H9 (cell line): ENCODE data around the gene CYP27B1. TPM values are rescaled to one million over a fixed set of nuclear protein-coding genes. Genes with fewer than 3 reads are reported as not detected.

Experiments used
- DNase-seq: peaks from one replicate; pipeline ENCODE4 v3.0.0-alpha.2; 2017
- H2AFZ ChIP-seq: one replicate; pipeline ENCODE4 v1.6.1; 2013; ENCODE audit warnings: mild to moderate bottlenecking, low read length, control low read depth, moderate library complexity
- H2AK5ac ChIP-seq: 2 replicates; pipeline ENCODE4 v1.6.1; 2013; ENCODE audit warnings: low read length, control low read depth, mixed read lengths; ENCODE audit not compliant: insufficient read length
- H2BK120ac ChIP-seq: one replicate; pipeline ENCODE4 v1.6.1; 2013; ENCODE audit warnings: low read depth, mild to moderate bottlenecking, low read length, control low read depth, inconsistent platforms; ENCODE audit not compliant: poor library complexity, severe bottlenecking
- H2BK12ac ChIP-seq: 2 replicates; pipeline ENCODE4 v1.6.1; 2013; ENCODE audit warnings: low read length, control low read depth, mixed read lengths, low read depth; ENCODE audit not compliant: insufficient read length
- H2BK15ac ChIP-seq: 2 replicates; pipeline ENCODE4 v1.6.1; 2013; ENCODE audit warnings: low read depth, low read length, control low read depth
- H2BK20ac ChIP-seq: one replicate; pipeline ENCODE4 v1.6.1; 2013; ENCODE audit warnings: low read depth, mild to moderate bottlenecking, low read length, control low read depth, inconsistent platforms; ENCODE audit not compliant: poor library complexity, severe bottlenecking
- H2BK5ac ChIP-seq: 2 replicates; pipeline ENCODE4 v1.6.1; 2013; ENCODE audit warnings: low read length, control low read depth, mixed read lengths; ENCODE audit not compliant: insufficient read length
- H3K14ac ChIP-seq: 2 replicates; pipeline ENCODE4 v1.6.1; 2013; ENCODE audit warnings: low read length, control low read depth; ENCODE audit not compliant: insufficient read depth
- H3K18ac ChIP-seq: 2 replicates; pipeline ENCODE4 v1.6.1; 2013; ENCODE audit warnings: low read depth, mild to moderate bottlenecking, mixed read lengths, low read length, control low read depth; ENCODE audit not compliant: insufficient read length
- H3K23ac ChIP-seq: 2 replicates; pipeline ENCODE4 v1.6.1; 2013; ENCODE audit warnings: low read length, control low read depth, mixed read lengths, low read depth; ENCODE audit not compliant: insufficient read length
- H3K23me2 ChIP-seq: 2 replicates; pipeline ENCODE4 v1.6.1; 2013; ENCODE audit warnings: low read depth, mild to moderate bottlenecking, mixed read lengths, low read length, control low read depth; ENCODE audit not compliant: insufficient read length, poor library complexity, severe bottlenecking
- H3K27ac ChIP-seq: 2 replicates; pipeline ENCODE4 v1.5.1; 2013; ENCODE audit warnings: low read length, control low read depth, mixed read lengths, low read depth; ENCODE audit not compliant: insufficient read length
- H3K27me3 ChIP-seq: 2 replicates; pipeline ENCODE4 v1.6.1; 2013; ENCODE audit warnings: low read length, control low read depth, inconsistent platforms; ENCODE audit not compliant: insufficient read depth
- H3K4ac ChIP-seq: 2 replicates; pipeline ENCODE4 v1.6.1; 2013; ENCODE audit warnings: low read depth, mild to moderate bottlenecking, control low read depth, inconsistent platforms, low read length, moderate library complexity
- H3K4me1 ChIP-seq: 2 replicates; pipeline ENCODE4 v1.6.1; 2013; ENCODE audit warnings: low read length, control low read depth, inconsistent platforms; ENCODE audit not compliant: insufficient read depth
- H3K4me2 ChIP-seq: 2 replicates; pipeline ENCODE4 v1.6.1; 2013; ENCODE audit warnings: low read length, control low read depth, mixed read lengths; ENCODE audit not compliant: insufficient read length, insufficient read depth
- H3K56ac ChIP-seq: 2 replicates; pipeline ENCODE4 v1.6.1; 2013; ENCODE audit warnings: low read depth, mild to moderate bottlenecking, mixed read lengths, low read length, control low read depth; ENCODE audit not compliant: insufficient read length
- H3K79me1 ChIP-seq: 2 replicates; pipeline ENCODE4 v1.6.1; 2013; ENCODE audit warnings: low read depth, mild to moderate bottlenecking, moderate library complexity, low read length, control low read depth, inconsistent platforms; ENCODE audit not compliant: insufficient read depth, poor library complexity, severe bottlenecking
- H3K79me2 ChIP-seq: 2 replicates; pipeline ENCODE4 v1.6.1; 2013; ENCODE audit warnings: low read length, control low read depth, inconsistent platforms; ENCODE audit not compliant: insufficient read depth
- H3K9ac ChIP-seq: 2 replicates; pipeline ENCODE4 v1.6.1; 2013; ENCODE audit warnings: low read length, control low read depth, mixed read lengths; ENCODE audit not compliant: insufficient read length; ENCODE audit errors: extremely low read depth
- H3K9me3 ChIP-seq: one replicate; pipeline ENCODE4 v1.6.1; 2013; ENCODE audit warnings: low read depth, low read length, inconsistent platforms; ENCODE audit not compliant: control insufficient read depth
- H3T11ph ChIP-seq: one replicate; pipeline ENCODE4 v1.6.1; 2013; ENCODE audit warnings: mild to moderate bottlenecking, low read length, control low read depth, inconsistent platforms
- H4K20me1 ChIP-seq: one replicate; pipeline ENCODE4 v1.6.1; 2013; ENCODE audit not compliant: control insufficient read depth, insufficient read length, insufficient read depth
- H4K5ac ChIP-seq: 2 replicates; pipeline ENCODE4 v1.6.1; 2013; ENCODE audit warnings: low read depth, mild to moderate bottlenecking, mixed read lengths, low read length, control low read depth; ENCODE audit not compliant: insufficient read length
- H4K8ac ChIP-seq: replicated peaks from 2 replicates; pipeline ENCODE4 v1.6.1; 2013; ENCODE audit warnings: low read length, control low read depth, mixed read lengths, low read depth; ENCODE audit not compliant: insufficient read length
- H4K91ac ChIP-seq: 2 replicates; pipeline ENCODE4 v1.6.1; 2013; ENCODE audit warnings: low read depth, mild to moderate bottlenecking, moderate library complexity, mixed read lengths, low read length, control low read depth; ENCODE audit not compliant: insufficient read length
- H3K27ac Mint-ChIP-seq, 3 experiments: 2 replicates in 2 of 3; 3 replicates in 1 of 3; pipeline ENCODE4 v1.8.0; 2020 to 2021; ENCODE audit warnings: mixed read lengths in 3 of 3, mild to moderate bottlenecking in 1 of 3, moderate library complexity in 1 of 3
- H3K27me3 Mint-ChIP-seq: 2 replicates; pipeline ENCODE4 v1.8.0; 2021; ENCODE audit warnings: low read depth, mild to moderate bottlenecking, moderate library complexity, mixed read lengths
- H3K36me3 Mint-ChIP-seq, 3 experiments: 2 replicates in 2 of 3; 3 replicates in 1 of 3; pipeline ENCODE4 v1.8.0; 2020 to 2021; ENCODE audit warnings: low read depth in 3 of 3, mixed read lengths in 3 of 3; ENCODE audit not compliant: insufficient read depth in 1 of 3
- H3K4me1 Mint-ChIP-seq, 2 experiments: 2 replicates each; pipeline ENCODE4 v1.8.0; 2020; ENCODE audit warnings: mixed read lengths in 2 of 2
- H3K4me3 Mint-ChIP-seq, 2 experiments: 2 replicates in 1 of 2; 3 replicates in 1 of 2; pipeline ENCODE4 v1.8.0; 2020 to 2021; ENCODE audit warnings: mild to moderate bottlenecking in 2 of 2, mixed read lengths in 2 of 2, moderate library complexity in 1 of 2
- H3K9me3 Mint-ChIP-seq, 2 experiments: 2 replicates in 1 of 2; 3 replicates in 1 of 2; pipeline ENCODE4 v1.8.0; 2020; ENCODE audit warnings: mild to moderate bottlenecking in 2 of 2, mixed read lengths in 2 of 2, moderate library complexity in 1 of 2
- CTCF ChIP-seq: fragments of 200-600 bp; sonication (generic); conservative IDR thresholded peaks from 3 replicates; pipeline ENCODE4 v1.8.0; 2021; ENCODE audit warnings: antibody characterized with exemption, mild to moderate bottlenecking
- WGBS: extraction: QIAGEN DNeasy Blood & Tissue Kit; methylation state at CpG from one replicate; pipeline ENCODE4 v1.1.7; 2013; ENCODE audit warnings: missing lambda C conversion rate, low lambda C conversion rate, mixed read lengths; ENCODE audit not compliant: insufficient read length; ENCODE audit errors: extremely low coverage; 5-methylcytosine and 5-hydroxymethylcytosine counted together
- total RNA-seq: library from RNA; stranded (reverse); gene quantifications from 2 replicates; pipeline ENCODE4 v1.2.1, GENCODE V29; 2021

CYP27B1 gene
- total RNA-seq, 1 experiment from 2014 or later = 6.1 TPM

GRCh38 chr12:57767876-57768275 lies 998 bp upstream of the CYP27B1 start:
- Histone ChIP-seq H3K23me2 (peaks cover 31% of the 10 kb centered on the region), H3K23ac (no peak overlapping the region)

More at GRCh38 chr12:57767876-57768275, 998 bp upstream of the CYP27B1 start:
- Histone ChIP-seq H2BK5ac (no peak overlapping the region), H2BK120ac (no peak overlapping the region), H3K27me3 (peaks cover 31% of the 10 kb centered on the region; the same call in 1 of the 2 replicates), H3K4me1 (peaks cover 3% of the 10 kb centered on the region; the same call in 1 of the 2 replicates), H2BK12ac (no peak overlapping the region), H3T11ph (no peak overlapping the region), H3K56ac (no peak overlapping the region), H4K8ac (no peak overlapping the region), H2BK20ac (no peak overlapping the region), H3K18ac (no peak overlapping the region), H4K91ac (no peak overlapping the region), H2BK15ac (no peak overlapping the region), H4K5ac (no peak overlapping the region), H3K79me1 (no peaks in the 10 kb centered on the region), H3K27ac (no peak overlapping the region), H2AK5ac (no peak overlapping the region), H3K9me3 (no peaks in the 10 kb centered on the region), H4K20me1 (no peaks in the 10 kb centered on the region), H3K14ac (no peak overlapping the region), H2AFZ (no peak overlapping the region), H3K4me2 (no peak overlapping the region), H3K4ac (no peak overlapping the region), H3K79me2 (no peaks in the 10 kb centered on the region), H3K9ac (no peak overlapping the region)
- Mint-ChIP-seq H3K27ac (no peak overlapping the region), H3K4me1 (peaks cover 33 to 49% of the 10 kb centered on the region in 2 experiments), H3K27me3 (peaks cover 41% of the 10 kb centered on the region), H3K9me3 (no peaks in the 10 kb centered on the region), H3K36me3 (peaks cover 20 to 39% (median 31%) of the 10 kb centered on the region in 3 experiments), H3K4me3 (no peak overlapping the region)
- no peak for DNase-seq
- no CpG with 5 or more reads among the region's 3 CpGs for WGBS
- no peak for TF ChIP-seq CTCF
